Common myeloid progenitor, CD34-positive (primary cell): ENCODE measurements around the gene STARD9.

ENCODE experiments used
- CTCF ChIA-PET: fragments of 350-600 bp; sonication (Branson Sonifier 250); formaldehyde crosslinking; loops from one replicate; lab custom pipeline; 2021; ENCODE audit warnings: antibody characterized with exemption; lab: Charles Lee
- POLR2A ChIA-PET: fragments of 350-600 bp; sonication (Branson Sonifier 250); formaldehyde crosslinking; loops from one replicate; lab custom pipeline; 2021; ENCODE audit warnings: antibody characterized with exemption; lab: Charles Lee
- DNase-seq, 3 donors: peaks; one replicate each; pipeline versions ENCODE4 v3.0.0 to v3.0.0-alpha.2; 2013
- H3K27ac ChIP-seq, 2 experiments: 1 replicate in 1 of 2; 2 replicates in 1 of 2; pipeline ENCODE4 v1.7.0; 2013; ENCODE audit warnings: inconsistent platforms in 2 of 2, low read length in 2 of 2, mild to moderate bottlenecking in 2 of 2, low read depth in 1 of 2, moderate library complexity in 1 of 2; ENCODE audit not compliant: severe bottlenecking in 2 of 2, insufficient read depth in 1 of 2, poor library complexity in 1 of 2
- H3K27me3 ChIP-seq, 5 experiments: replicated peaks in 2 of 5; 1 replicate in 3 of 5; 2 replicates in 2 of 5; pipeline versions ENCODE4 v1.6.1 to v1.7.0; 2013; ENCODE audit warnings: low read length in 4 of 5, mild to moderate bottlenecking in 2 of 5, moderate library complexity in 2 of 5, inconsistent platforms in 1 of 5; ENCODE audit not compliant: insufficient read depth in 5 of 5, control insufficient read depth in 4 of 5
- H3K36me3 ChIP-seq, 4 experiments: 1 replicate in 2 of 4; 2 replicates in 2 of 4; pipeline versions ENCODE4 v1.6.1 to v1.7.0; 2013; ENCODE audit warnings: low read length in 3 of 4, control low read depth in 1 of 4, mild to moderate bottlenecking in 1 of 4; ENCODE audit not compliant: control insufficient read depth in 4 of 4, insufficient read depth in 4 of 4
- H3K4me1 ChIP-seq, 4 experiments: 1 replicate in 3 of 4; 2 replicates in 1 of 4; pipeline versions ENCODE4 v1.6.1 to v1.7.1; 2013; ENCODE audit warnings: low read length in 3 of 4, mild to moderate bottlenecking in 3 of 4, control low read depth in 1 of 4, inconsistent platforms in 1 of 4, moderate library complexity in 1 of 4; ENCODE audit not compliant: control insufficient read depth in 4 of 4, insufficient read depth in 4 of 4; ENCODE audit errors: control extremely low read depth in 1 of 4
- H3K4me3 ChIP-seq, 7 experiments: 1 replicate in 4 of 7; 2 replicates in 3 of 7; pipeline versions ENCODE4 v1.5.1 to v1.7.0; 2013; ENCODE audit warnings: mild to moderate bottlenecking in 7 of 7, low read length in 6 of 7, moderate library complexity in 6 of 7, inconsistent platforms in 2 of 7, low read depth in 2 of 7, control low read depth in 1 of 7; ENCODE audit not compliant: insufficient read depth in 4 of 7, control insufficient read depth in 1 of 7; ENCODE audit errors: extremely low read depth in 1 of 7
- H3K9me3 ChIP-seq, 5 experiments: 1 replicate in 4 of 5; 2 replicates in 1 of 5; pipeline versions ENCODE4 v1.6.1 to v1.7.1; 2013; ENCODE audit warnings: low read length in 4 of 5, mild to moderate bottlenecking in 2 of 5, inconsistent platforms in 1 of 5, low read depth in 1 of 5, moderate library complexity in 1 of 5; ENCODE audit not compliant: control insufficient read depth in 4 of 5, insufficient read depth in 2 of 5; ENCODE audit errors: control extremely low read depth in 1 of 5
- WGBS: methylation state at CpG from one replicate; pipeline ENCODE4 v1.1.5; 2013; ENCODE audit not compliant: insufficient coverage; 5-methylcytosine and 5-hydroxymethylcytosine counted together

STARD9 gene

DNA sequence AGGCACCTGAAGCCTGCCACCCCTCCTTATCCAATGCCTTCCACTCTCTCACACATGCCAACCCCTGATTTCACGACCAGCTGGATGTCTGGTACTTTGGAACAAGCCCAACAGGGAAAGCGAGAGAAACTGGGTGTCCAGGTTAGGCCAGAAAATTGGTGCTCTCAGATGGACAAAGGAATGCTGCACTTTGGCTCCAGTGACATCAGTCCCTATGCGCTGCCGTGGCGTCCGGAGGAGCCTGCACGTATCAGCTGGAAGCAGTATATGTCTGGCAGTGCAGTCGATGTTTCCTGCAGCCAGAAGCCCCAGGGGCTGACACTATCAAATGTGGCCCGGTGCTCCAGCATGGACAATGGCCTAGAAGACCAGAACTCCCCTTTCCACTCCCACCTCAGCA, 116.4 kb downstream of the STARD9 start:
- no peak for DNase-seq
- POLR2A ChIA-PET = interaction anchor here (0.7 kb wide), 1 partner anchor 534 kb away, joined by 3 read pairs; no protein-coding TSS in a partner anchor
- WGBS = 100% methylated on average over 8 of the region's 9 CpGs
- Histone ChIP-seq H3K36me3 (peaks cover 7 to 99% (median 66%) of the 10 kb centered on the region in 4 experiments), H3K9me3 (no peaks in the 10 kb centered on the region), H3K27me3 (no peaks in the 10 kb centered on the region), H3K4me1 (peaks cover 0 to 7% (median 0%) of the 10 kb centered on the region in 4 experiments), H3K27ac (no peak overlapping the region), H3K4me3 (no peak overlapping the region)
- CTCF ChIA-PET = no interaction called here

DNA sequence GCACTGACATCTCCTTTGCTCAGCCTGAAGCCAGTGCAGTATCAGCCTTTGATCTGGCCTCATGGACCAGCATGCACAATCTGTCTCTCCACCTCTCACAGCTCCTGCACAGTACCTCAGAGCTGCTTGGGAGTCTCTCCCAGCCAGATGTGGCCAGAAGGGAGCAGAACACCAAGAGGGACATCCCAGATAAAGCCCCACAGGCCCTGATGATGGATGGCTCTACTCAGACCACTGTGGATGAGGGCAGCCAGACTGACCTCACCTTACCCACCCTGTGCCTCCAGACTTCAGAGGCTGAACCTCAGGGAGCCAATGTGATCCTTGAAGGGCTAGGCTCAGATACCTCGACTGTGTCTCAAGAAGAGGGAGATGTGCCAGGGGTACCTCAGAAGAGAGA, 117.1 kb downstream of the STARD9 start:
- no peak overlapping the region for H3K27ac ChIP-seq
- no peaks in the 10 kb centered on the region for H3K9me3 ChIP-seq
- peaks cover 0 to 7% (median 0%) of the 10 kb centered on the region in 4 experiments for H3K4me1 ChIP-seq
- 100% methylated on average over 1 of the region's 1 CpG for whole genome bisulfite sequencing
- ChIA-PET POLR2A (no interaction called here), CTCF (no interaction called here)
- no peaks in the 10 kb centered on the region for H3K27me3 ChIP-seq
- no peak overlapping the region for H3K4me3 ChIP-seq
- peaks cover 4 to 98% (median 65%) of the 10 kb centered on the region in 4 experiments for H3K36me3 ChIP-seq
- no peak for DNase-seq

- CTCF ChIA-PET = no interaction called here
- no peak overlapping the region for H3K4me3 ChIP-seq
- no peaks in the 10 kb centered on the region for H3K27me3 ChIP-seq
- H3K36me3 ChIP-seq = peaks cover 5 to 98% (median 67%) of the 10 kb centered on the region in 4 experiments
- no peaks in the 10 kb centered on the region for H3K9me3 ChIP-seq
- H3K27ac ChIP-seq = no peak overlapping the region
- H3K4me1 ChIP-seq = peaks cover 0 to 7% (median 0%) of the 10 kb centered on the region in 4 experiments
- POLR2A ChIA-PET = no interaction called here
- WGBS = 87% methylated on average over 3 of the region's 4 CpGs
- DNase-seq = no peak
Measured at GRCh38 chr15:42692997-42693396, 117.6 kb downstream of the STARD9 start.

DNA sequence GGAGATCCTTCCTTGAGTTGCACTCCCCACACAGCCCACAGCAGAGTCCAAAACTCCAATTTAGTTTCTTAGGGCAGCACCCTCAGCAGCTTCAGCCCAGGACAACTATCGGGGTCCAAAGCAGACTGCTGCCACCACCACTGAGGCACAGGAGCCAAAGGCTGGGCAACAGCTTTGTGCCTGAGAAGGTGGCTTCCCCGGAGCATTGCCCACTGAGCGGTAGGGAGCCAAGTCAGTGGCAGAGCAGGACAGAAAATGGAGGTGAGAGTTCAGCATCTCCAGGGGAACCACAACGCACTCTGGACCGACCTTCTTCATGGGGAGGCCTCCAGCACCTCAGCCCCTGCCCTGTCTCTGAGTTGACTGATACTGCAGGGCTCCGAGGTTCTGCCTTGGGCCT, 118.1 kb downstream of the STARD9 start:
- 100% methylated on average over 6 of the region's 6 CpGs for WGBS

GRCh38 chr15:42693942-42694341, 118.5 kb downstream of the STARD9 start:
- 100% methylated on average over 6 of the region's 6 CpGs for WGBS
- no peak for DNase-seq
- H3K27ac ChIP-seq = no peak overlapping the region
- H3K4me3 ChIP-seq = no peak overlapping the region
- ChIA-PET POLR2A (no interaction called here), CTCF (no interaction called here)
- H3K27me3 ChIP-seq = no peaks in the 10 kb centered on the region
- peaks cover 0 to 7% (median 0%) of the 10 kb centered on the region in 4 experiments for H3K4me1 ChIP-seq
- H3K36me3 ChIP-seq = peaks cover 7 to 92% (median 62%) of the 10 kb centered on the region in 4 experiments
- H3K9me3 ChIP-seq = no peaks in the 10 kb centered on the region

More for the DNA sequence above, 118.1 kb downstream of the STARD9 start:
- Histone ChIP-seq H3K36me3 (peaks cover 7 to 94% (median 65%) of the 10 kb centered on the region in 4 experiments), H3K4me3 (no peak overlapping the region), H3K27ac (no peak overlapping the region), H3K9me3 (no peaks in the 10 kb centered on the region), H3K27me3 (no peaks in the 10 kb centered on the region), H3K4me1 (peaks cover 0 to 7% (median 0%) of the 10 kb centered on the region in 4 experiments)
- POLR2A ChIA-PET = no interaction called here
- DNase-seq = no peak
- CTCF ChIA-PET = no interaction called here

DNA sequence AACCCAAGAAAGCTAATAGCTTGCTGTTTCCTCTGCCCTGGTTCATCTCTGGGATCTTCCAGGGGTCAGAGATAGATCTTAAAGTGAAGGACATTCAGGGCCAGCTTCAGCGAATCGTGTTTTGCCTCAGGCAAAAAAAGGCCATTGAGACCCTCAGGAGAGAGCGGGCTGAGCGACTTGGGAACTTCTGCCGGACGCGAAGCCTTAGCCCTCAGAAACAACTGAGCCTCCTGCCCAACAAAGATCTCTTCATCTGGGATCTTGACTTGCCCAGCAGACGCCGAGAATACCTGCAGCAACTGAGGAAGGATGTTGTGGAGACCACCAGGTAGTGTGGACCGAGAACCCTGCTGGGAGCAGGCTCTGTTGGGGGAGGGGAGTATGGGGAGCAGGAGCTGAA, 119.0 kb downstream of the STARD9 start:
- H3K4me1 ChIP-seq = peaks cover 0 to 7% (median 0%) of the 10 kb centered on the region in 4 experiments
- DNase-seq = no peak
- no peak overlapping the region for H3K4me3 ChIP-seq
- ChIA-PET CTCF (interaction anchor here (1.2 kb wide), 1 partner anchor 9 kb away, joined by 4 read pairs; no protein-coding TSS in a partner anchor), POLR2A (no interaction called here)
- H3K9me3 ChIP-seq = no peaks in the 10 kb centered on the region
- 97% methylated on average over 9 of the region's 10 CpGs for WGBS
- H3K27ac ChIP-seq = no peak overlapping the region
- H3K36me3 ChIP-seq = peaks cover 7 to 87% (median 58%) of the 10 kb centered on the region in 4 experiments
- H3K27me3 ChIP-seq = no peaks in the 10 kb centered on the region

- Histone ChIP-seq H3K4me3 (no peak overlapping the region), H3K27ac (no peak overlapping the region), H3K36me3 (peaks cover 9 to 86% (median 58%) of the 10 kb centered on the region in 4 experiments), H3K9me3 (no peaks in the 10 kb centered on the region), H3K27me3 (no peaks in the 10 kb centered on the region), H3K4me1 (peaks cover 0 to 6% (median 0%) of the 10 kb centered on the region in 4 experiments)
- DNase-seq = no peak
- ChIA-PET CTCF (interaction anchor here (1.0 to 1.7 kb wide), 3 partner anchors 8 to 15 kb away, joined by 4 to 7 read pairs (median 4); no protein-coding TSS in a partner anchor), POLR2A (no interaction called here)
- WGBS = 93% methylated on average over 5 of the region's 6 CpGs
Measured at GRCh38 chr15:42695527-42696071, 120.2 kb downstream of the STARD9 start.
